PC-9 (cell line): ENCODE results near the gene FAM193A. TPM values are rescaled to one million over a fixed set of nuclear protein-coding genes. Genes with fewer than 3 reads are reported as not detected.

Source experiments
- BruUV-seq: library from RNA; stranded (reverse); fragments of 400-500 nt; replicated peaks from 2 replicates; lab custom pipeline; 2021; lab: Mats Ljungman, UMichigan
- CTCF ChIA-PET: fragments of 300-600 bp; sonication (Branson Sonifier 250); formaldehyde crosslinking; loops from one replicate; lab custom pipeline; 2022; ENCODE audit warnings: antibody characterized with exemption; lab: Charles Lee
- POLR2A ChIA-PET: fragments of 300-600 bp; sonication (Branson Sonifier 250); formaldehyde crosslinking; loops from one replicate; lab custom pipeline; 2022; ENCODE audit warnings: antibody characterized with exemption; ENCODE audit not compliant: unreplicated experiment; lab: Charles Lee
- DNase-seq, 2 experiments: peaks; one replicate each; pipeline versions ENCODE4 v3.0.0 to v3.0.0-alpha.2; 2015 to 2022; ENCODE audit warnings: mixed read lengths in 1 of 2
- H2AFZ ChIP-seq: fragments of 200-600 bp; sonication (generic); 2 replicates; pipeline ENCODE4 v1.8.1; 2017; ENCODE audit warnings: antibody characterized with exemption
- H3F3A ChIP-seq: fragments of 200-600 bp; sonication (generic); 2 replicates; pipeline ENCODE4 v1.8.1; 2017; ENCODE audit warnings: antibody characterized with exemption, mild to moderate bottlenecking, low read depth; ENCODE audit not compliant: insufficient read depth
- H3K27ac ChIP-seq: fragments of 200-600 bp; sonication (generic); 2 replicates; pipeline ENCODE4 v1.6.1; 2016; ENCODE audit warnings: mixed run types
- H3K27me3 ChIP-seq: fragments of 200-600 bp; sonication (generic); 2 replicates; pipeline ENCODE4 v1.6.1; 2016; ENCODE audit warnings: low read depth, mixed run types; ENCODE audit not compliant: insufficient read depth
- H3K36me3 ChIP-seq: fragments of 200-600 bp; sonication (generic); 2 replicates; pipeline ENCODE4 v1.6.1; 2016; ENCODE audit warnings: low read depth, mixed run types
- H3K4me1 ChIP-seq: fragments of 200-600 bp; sonication (generic); replicated peaks from 2 replicates; pipeline ENCODE4 v1.6.1; 2016; ENCODE audit warnings: mixed run types; ENCODE audit not compliant: insufficient read depth
- H3K4me2 ChIP-seq: fragments of 200-600 bp; sonication (generic); 2 replicates; pipeline ENCODE4 v1.6.1; 2017; ENCODE audit warnings: mixed run types
- H3K4me3 ChIP-seq: fragments of 200-600 bp; sonication (generic); 2 replicates; pipeline ENCODE4 v1.6.1; 2016; ENCODE audit warnings: mixed run types
- H3K79me2 ChIP-seq: fragments of 200-600 bp; sonication (generic); 2 replicates; pipeline ENCODE4 v1.6.1; 2017; ENCODE audit warnings: low read depth, mixed run types
- H3K9me2 ChIP-seq: fragments of 200-600 bp; sonication (generic); 2 replicates; pipeline ENCODE4 v1.8.1; 2017; ENCODE audit warnings: mild to moderate bottlenecking; ENCODE audit not compliant: insufficient read depth
- H3K9me3 ChIP-seq: fragments of 200-600 bp; sonication (generic); 2 replicates; pipeline ENCODE4 v1.8.1; 2016; ENCODE audit warnings: low read depth; ENCODE audit not compliant: insufficient read depth
- H4K20me1 ChIP-seq: fragments of 200-600 bp; sonication (generic); 2 replicates; pipeline ENCODE4 v1.8.1; 2017; ENCODE audit not compliant: insufficient read depth
- CTCF ChIP-seq: fragments of 200-600 bp; sonication (generic); conservative IDR thresholded peaks from 2 replicates; pipeline ENCODE4 v1.6.1; 2017; ENCODE audit warnings: mixed run types, antibody characterized with exemption, mild to moderate bottlenecking, moderate library complexity
- EZH2 ChIP-seq: fragments of 200-600 bp; sonication (generic); IDR thresholded peaks from 2 replicates; pipeline ENCODE4 v1.8.0; 2017; ENCODE audit warnings: antibody characterized with exemption, low read depth
- intact Hi-C: fragments of 100-400 bp; cut with micrococcal nuclease; formaldehyde crosslinking; loops from one replicate; pipeline ENCODE4 v1.10.0; 2022; ENCODE audit not compliant: unreplicated experiment
- total RNA-seq: library from RNA; stranded (reverse); gene quantifications from 2 replicates; pipeline ENCODE4 v1.2.3, GENCODE V29; 2021

Gene FAM193A
- total RNA-seq, 1 experiment from 2014 or later, result 23.4 TPM

GRCh38 chr4:2700031-2700430 lies 163.6 kb downstream of the FAM193A start:
- Histone ChIP-seq H3K4me1 (no peaks in the 10 kb centered on the region), H3K27me3 (no peaks in the 10 kb centered on the region), H3K4me3 (no peak overlapping the region), H3K4me2 (no peak overlapping the region), H3K27ac (no peak overlapping the region), H4K20me1 (no peaks in the 10 kb centered on the region; the same call in 1 of the 2 replicates), H3K9me2 (no peaks in the 10 kb centered on the region), H3K36me3 (no peaks in the 10 kb centered on the region), H2AFZ (no peak overlapping the region), H3K79me2 (no peaks in the 10 kb centered on the region), H3F3A (no peaks in the 10 kb centered on the region), H3K9me3 (no peaks in the 10 kb centered on the region)
- no peak for TF ChIP-seq CTCF
- TF ChIP-seq EZH2, result no peak
- CTCF ChIA-PET, result no interaction called here
- intact Hi-C loops, result no loop called here
- BruUV-seq, result no TSS peak
- no peak for DNase-seq
- POLR2A ChIA-PET, result interaction anchor here (0.7 kb wide), 1 partner anchor 15 kb away, joined by 7 read pairs; no protein-coding TSS in a partner anchor

GRCh38 chr4:2702361-2702760 lies 165.9 kb downstream of the FAM193A start:
- TF ChIP-seq EZH2, result no peak
- TF ChIP-seq CTCF, result no peak
- H3K4me2 ChIP-seq, result no peak overlapping the region
- H2AFZ ChIP-seq, result no peak overlapping the region
- ChIA-PET POLR2A (no interaction called here), CTCF (no interaction called here)
- no peak overlapping the region for H3K27ac ChIP-seq
- intact Hi-C loops, result no loop called here
- H3F3A ChIP-seq, result no peaks in the 10 kb centered on the region
- no TSS peak for BruUV-seq
- no peak overlapping the region for H3K4me3 ChIP-seq
- no peaks in the 10 kb centered on the region for H3K27me3 ChIP-seq
- no peaks in the 10 kb centered on the region for H3K79me2 ChIP-seq
- no peaks in the 10 kb centered on the region for H3K9me2 ChIP-seq
- H3K36me3 ChIP-seq, result no peaks in the 10 kb centered on the region
- no peak for DNase-seq
- H4K20me1 ChIP-seq, result no peaks in the 10 kb centered on the region; the same call in 1 of the 2 replicates
- no peaks in the 10 kb centered on the region for H3K9me3 ChIP-seq
- no peaks in the 10 kb centered on the region for H3K4me1 ChIP-seq

- TF ChIP-seq EZH2 (no peak), CTCF (no peak)
- H3K4me3 ChIP-seq, result no peak overlapping the region
- H3K79me2 ChIP-seq, result no peaks in the 10 kb centered on the region
- no peaks in the 10 kb centered on the region for H3K9me2 ChIP-seq
- no peak overlapping the region for H3K4me2 ChIP-seq
- ChIA-PET CTCF (no interaction called here), POLR2A (no interaction called here)
- H4K20me1 ChIP-seq, result no peaks in the 10 kb centered on the region; the same call in 1 of the 2 replicates
- intact Hi-C loops, result no loop called here
- H3K9me3 ChIP-seq, result no peaks in the 10 kb centered on the region
- no peak overlapping the region for H3K27ac ChIP-seq
- H3F3A ChIP-seq, result no peaks in the 10 kb centered on the region
- H3K36me3 ChIP-seq, result no peaks in the 10 kb centered on the region
- no peak for DNase-seq
- H3K27me3 ChIP-seq, result no peaks in the 10 kb centered on the region
- H2AFZ ChIP-seq, result no peak overlapping the region
- H3K4me1 ChIP-seq, result no peaks in the 10 kb centered on the region
- BruUV-seq, result no TSS peak
Measured at GRCh38 chr4:2702770-2703169, 166.3 kb downstream of the FAM193A start.
